Gastroesophageal sphincter (tissue), 4 donors: Measurements from ENCODE around the gene KCNF1. TPM values are rescaled to one million over a fixed set of nuclear protein-coding genes. Genes with fewer than 3 reads are reported as not detected.

Experiments
- ATAC-seq: fragments of 150-250 bp; one replicate; pipeline ENCODE4 v1.9.1; 2016; ENCODE audit warnings: mild to moderate bottlenecking, moderate library complexity
- H3K27ac ChIP-seq, 4 donors: fragments of 200-600 bp; sonication (generic) in 3 of 4; 1 replicate in 3 of 4; 2 replicates in 1 of 4; pipeline ENCODE4 v1.5.1; 2016 to 2019
- H3K27me3 ChIP-seq: fragments of 200-600 bp; sonication (generic); one replicate; pipeline ENCODE4 v1.5.1; 2019
- H3K36me3 ChIP-seq, 2 donors: fragments of 200-600 bp; sonication (generic); one replicate each; pipeline ENCODE4 v1.5.1; 2019; ENCODE audit warnings: control low read depth in 1 of 2
- H3K4me1 ChIP-seq, 3 donors: fragments of 200-600 bp; sonication (generic); 1 replicate in 2 of 3; 2 replicates in 1 of 3; pipeline ENCODE4 v1.5.1; 2016 to 2019; ENCODE audit warnings: control low read depth in 2 of 3
- H3K4me3 ChIP-seq, 2 donors: fragments of 200-600 bp; sonication (generic); one replicate each; pipeline ENCODE4 v1.5.1; 2019; ENCODE audit warnings: mild to moderate bottlenecking in 1 of 2, moderate library complexity in 1 of 2
- H3K9me3 ChIP-seq, 3 donors: fragments of 200-600 bp; sonication (generic); one replicate each; pipeline ENCODE4 v1.5.1; 2017 to 2019; ENCODE audit warnings: control low read depth in 2 of 3
- CTCF ChIP-seq, 4 experiments: fragments of 200-600 bp in 2 of 4; fragments of 450-650 bp in 2 of 4; sonication (generic) in 1 of 4; IDR thresholded peaks; one replicate each; pipeline ENCODE4 v1.5.1; 2017 to 2019; ENCODE audit warnings: antibody characterized with exemption in 4 of 4, mild to moderate bottlenecking in 2 of 4, moderate library complexity in 2 of 4
- EP300 ChIP-seq: sonication (generic); formaldehyde crosslinking; IDR thresholded peaks from one replicate; pipeline ENCODE4 v1.6.1; 2017; ENCODE audit warnings: antibody characterized with exemption, mild to moderate bottlenecking
- POLR2A ChIP-seq, 2 donors: fragments of 450-650 bp; IDR thresholded peaks; one replicate each; pipeline ENCODE4 v1.6.1; 2017; ENCODE audit warnings: antibody characterized with exemption in 2 of 2, mild to moderate bottlenecking in 2 of 2, moderate library complexity in 1 of 2
- POLR2AphosphoS5 ChIP-seq: sonication (generic); formaldehyde crosslinking; IDR thresholded peaks from one replicate; pipeline ENCODE4 v1.6.1; 2017; ENCODE audit warnings: antibody characterized with exemption
- WGBS, 2 donors: methylation state at CpG; one replicate each; pipeline ENCODE4 v1.1.5; 2018; ENCODE audit warnings: low coverage in 1 of 2; 5-methylcytosine and 5-hydroxymethylcytosine counted together
- total RNA-seq, 4 donors: library from RNA; depleted of rRNA; stranded (reverse); fragments of >200 nt; gene quantifications; one replicate each; pipeline ENCODE4 v1.1.0, GENCODE V29; 2016

KCNF1 gene
- total RNA-seq, 4 donors from 2014 or later, result 6.1 to 47.7 (median 29.1) TPM; not detected in 1

- TF ChIP-seq CTCF (IDR thresholded peaks at IDR 0.05) (no peak), POLR2AphosphoS5 (no peak)
- Histone ChIP-seq H3K4me1 (no peaks in the 10 kb centered on the region), H3K27me3 (no peaks in the 10 kb centered on the region), H3K9me3 (no peaks in the 10 kb centered on the region), H3K36me3 (no peaks in the 10 kb centered on the region), H3K27ac (no peak overlapping the region), H3K4me3 (no peak overlapping the region)
- 69 to 86% methylated on average over 4 to 12 of the region's 22 CpGs for WGBS, 2 donors
- ATAC-seq, result no peak
Measured at GRCh38 chr2:10879624-10880585, 31.8 kb upstream of the KCNF1 start.

GRCh38 chr2:10880586-10881321 lies 31.0 kb upstream of the KCNF1 start:
- no peak for ATAC-seq
- no peaks in the 10 kb centered on the region for H3K36me3 ChIP-seq
- no peaks in the 10 kb centered on the region for H3K9me3 ChIP-seq
- TF ChIP-seq CTCF (IDR thresholded peaks at IDR 0.05) (no peak), POLR2AphosphoS5 (no peak), POLR2A (IDR thresholded peaks at IDR 0.05) (no peak), EP300 (no peak)
- H3K27me3 ChIP-seq, result no peaks in the 10 kb centered on the region
- WGBS, 2 donors, result 70 to 82% methylated on average over 9 to 13 of the region's 20 CpGs
- H3K4me3 ChIP-seq, result no peak overlapping the region
- H3K27ac ChIP-seq, result no peak overlapping the region
- no peaks in the 10 kb centered on the region for H3K4me1 ChIP-seq

- Histone ChIP-seq H3K36me3 (no peaks in the 10 kb centered on the region), H3K4me1 (no peaks in the 10 kb centered on the region), H3K27me3 (no peaks in the 10 kb centered on the region), H3K4me3 (no peak overlapping the region), H3K27ac (no peak overlapping the region), H3K9me3 (no peaks in the 10 kb centered on the region)
- no peak for ATAC-seq
- TF ChIP-seq POLR2AphosphoS5 (no peak), POLR2A (IDR thresholded peaks at IDR 0.05) (no peak), EP300 (no peak), CTCF (IDR thresholded peaks at IDR 0.05) (no peak)
- 87 to 100% methylated on average over 3 of the region's 3 CpGs for WGBS, 2 donors
Measured at GRCh38 chr2:10882568-10882967, 29.2 kb upstream of the KCNF1 start.

- Histone ChIP-seq H3K36me3 (no peaks in the 10 kb centered on the region), H3K9me3 (no peaks in the 10 kb centered on the region), H3K4me1 (no peaks in the 10 kb centered on the region), H3K27ac (no peak overlapping the region), H3K27me3 (no peaks in the 10 kb centered on the region), H3K4me3 (no peak overlapping the region)
- no peak for ATAC-seq
- WGBS, 2 donors, result 93% methylated on average over 3 of the region's 6 CpGs; no CpG with 5 or more reads in 1 of the 2 donors
- no peak for TF ChIP-seq EP300
- no peak for TF ChIP-seq POLR2AphosphoS5
- no peak for TF ChIP-seq POLR2A (IDR thresholded peaks at IDR 0.05)
- TF ChIP-seq CTCF (IDR thresholded peaks at IDR 0.05), result no peak
Measured at GRCh38 chr2:10883066-10883465, 28.7 kb upstream of the KCNF1 start.
